Measurements from ENCODE around the gene B4GALNT1.
"Not testable (repeated sequence)": the region's sequence is repeated elsewhere in the genome, so short reads cannot be mapped to it uniquely, and the experiment has no call there.

Gene B4GALNT1

DNA sequence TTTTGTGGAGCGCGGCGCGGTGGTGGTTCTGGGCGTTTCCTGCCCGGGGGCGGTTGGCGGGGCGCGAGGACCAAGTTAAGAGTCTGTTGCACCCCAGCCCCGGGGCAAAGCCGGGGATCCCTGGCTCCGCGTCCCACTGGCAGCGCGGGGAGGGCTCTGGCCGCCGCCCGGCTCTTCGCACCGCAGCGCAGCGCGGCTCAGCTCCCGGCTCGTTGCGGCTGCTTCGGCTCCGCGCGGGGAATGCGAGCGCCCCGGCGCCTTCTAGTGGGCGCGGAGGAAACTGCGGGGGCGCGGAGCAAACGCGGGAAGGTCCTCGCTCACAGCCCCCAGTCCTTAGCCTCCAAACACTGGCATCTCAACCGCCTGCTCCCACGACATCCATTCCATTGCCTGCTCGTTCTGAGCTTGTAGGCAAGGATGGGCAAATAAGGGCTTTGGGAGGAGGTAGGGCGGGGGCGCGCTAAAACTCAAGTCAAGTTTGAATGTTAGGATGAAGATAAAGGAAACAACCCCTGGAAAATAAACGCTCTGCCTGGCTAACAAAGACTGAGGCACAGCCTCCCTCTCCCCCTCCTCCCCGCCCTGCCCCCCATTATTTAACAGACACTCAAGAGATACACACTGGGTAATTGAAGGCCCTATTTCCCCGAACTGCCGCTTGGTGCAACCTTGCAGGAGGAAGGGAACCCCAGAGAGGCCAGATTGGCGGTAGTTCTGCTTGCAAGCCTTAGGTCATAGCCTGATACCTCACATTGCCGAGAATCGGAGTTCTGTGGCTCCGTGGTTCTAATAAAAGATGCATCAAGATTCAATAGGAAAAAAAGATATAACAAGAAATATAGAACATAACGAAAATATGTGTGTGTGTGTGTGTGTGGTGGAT is at the start of gene B4GALNT1:
TSS of gene B4GALNT1 (minus strand) at position 244 of the 883 bp plus-strand sequence. CDS start 1,069 bp downstream, outside the sequence.
- DNase-seq (ENCODE audit: low read depth in 1 of 2, low spot score in 1 of 2), result peak; percentile 37 to 57

DNA sequence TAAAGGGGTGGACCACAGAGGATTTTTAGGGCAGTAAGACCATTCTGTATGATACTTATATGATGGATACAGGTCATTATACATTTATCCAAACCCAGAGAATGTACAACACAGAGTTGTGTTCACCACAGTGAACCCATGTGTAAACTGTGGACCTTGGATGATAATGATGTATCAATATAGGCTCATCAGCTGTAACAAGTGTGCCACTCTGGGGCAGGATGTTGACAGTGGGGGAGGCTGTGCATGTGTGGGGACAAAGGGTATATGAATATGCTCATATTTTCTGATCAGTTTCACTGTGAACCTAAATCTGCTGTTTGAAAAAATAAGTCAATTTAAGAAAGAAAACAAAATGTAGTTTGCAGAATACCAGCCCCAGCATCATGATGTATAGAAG is 46.7 kb upstream of the B4GALNT1 start:
- no peak for DNase-seq (ENCODE audit: low read depth in 1 of 2, low spot score in 1 of 2)

- DNase-seq (ENCODE audit: low read depth in 1 of 2, low spot score in 1 of 2), result not testable (repeated sequence)
Measured at GRCh38 chr12:57677947-57678346, 44.9 kb upstream of the B4GALNT1 start.

GRCh38 chr12:57674691-57675090 is 41.7 kb upstream of the B4GALNT1 start:
- no peak for DNase-seq (ENCODE audit: low read depth in 1 of 2, low spot score in 1 of 2)

DNA sequence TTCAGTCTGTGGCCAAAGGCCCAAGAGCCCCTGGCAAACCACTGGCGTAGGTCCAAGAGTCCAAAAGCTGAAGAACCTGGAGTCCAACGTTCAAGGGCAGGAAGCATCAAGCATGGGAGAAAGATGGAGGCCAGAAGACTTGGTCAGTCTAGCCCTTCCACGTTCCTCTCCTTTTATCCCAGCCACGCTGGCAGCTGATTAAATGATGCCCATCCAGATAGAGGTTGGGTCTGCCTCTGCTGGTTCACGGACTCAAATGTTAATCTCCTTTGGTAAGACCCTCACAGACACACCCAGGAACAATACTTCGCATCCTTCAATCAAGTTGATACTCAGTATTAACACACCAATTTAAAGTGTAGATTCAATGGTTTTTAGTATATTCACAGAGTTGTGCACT is 39.8 kb upstream of the B4GALNT1 start:
- no peak for DNase-seq (ENCODE audit: low read depth in 1 of 2, low spot score in 1 of 2)

DNA sequence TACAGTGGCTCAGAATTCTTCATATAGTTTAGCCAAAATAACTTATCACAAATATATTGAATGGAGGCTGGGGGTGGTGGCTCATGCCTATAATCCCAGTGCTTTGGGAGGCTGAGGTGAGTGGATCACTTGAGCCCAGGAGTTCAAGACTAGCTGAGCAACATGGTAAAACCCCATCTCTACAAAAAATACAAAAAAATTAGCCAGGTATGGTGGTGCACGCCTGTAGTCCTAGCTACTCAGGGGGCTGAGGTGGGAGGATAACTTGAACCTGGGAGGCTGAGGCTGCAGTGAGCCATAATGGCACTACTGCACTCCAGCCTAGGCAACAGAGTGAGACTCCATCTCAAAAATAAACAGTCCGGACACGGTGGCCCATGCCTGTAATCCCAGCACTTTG is 38.8 kb upstream of the B4GALNT1 start:
- DNase-seq (ENCODE audit: low read depth in 1 of 2, low spot score in 1 of 2), result not testable (repeated sequence)

DNA sequence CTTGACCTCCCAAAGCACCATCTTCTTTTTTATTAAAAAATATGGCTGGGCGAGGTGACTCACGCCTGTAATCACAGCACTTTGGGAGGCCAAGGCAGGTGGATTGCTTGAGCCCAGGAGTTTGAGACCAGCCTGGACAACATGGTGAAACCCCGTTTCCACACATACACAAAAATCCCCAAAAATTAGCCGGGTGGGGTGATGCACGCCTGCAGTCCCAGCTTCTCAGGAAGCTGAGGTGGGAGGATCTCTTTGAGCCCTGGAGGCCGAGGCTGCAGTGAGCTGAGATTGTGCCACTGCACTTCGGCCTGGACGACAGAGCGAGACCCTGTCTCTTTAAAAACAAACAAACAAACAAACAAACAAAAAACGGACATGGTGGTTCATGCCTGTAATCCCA is 36.7 kb upstream of the B4GALNT1 start:
- not testable (repeated sequence) for DNase-seq (ENCODE audit: low read depth in 1 of 2, low spot score in 1 of 2)

DNA sequence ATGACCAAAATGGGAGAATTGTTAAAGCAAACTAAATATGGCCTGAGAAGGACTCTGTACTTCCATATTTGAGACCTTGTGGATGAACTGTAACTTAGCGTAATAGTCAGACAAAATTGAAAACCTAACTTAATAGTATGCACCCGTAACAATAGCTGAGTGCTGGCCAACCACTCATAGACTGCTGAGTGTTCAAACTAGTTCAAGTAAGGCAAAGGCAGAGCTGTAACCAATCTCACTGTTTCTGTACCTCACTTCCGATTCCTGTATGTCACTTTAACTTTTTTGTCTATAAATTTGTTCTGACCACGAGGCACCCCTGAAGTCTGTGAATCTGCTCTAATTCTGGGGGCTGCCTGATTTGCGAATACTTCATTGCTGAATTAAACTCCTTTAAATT is 33.9 kb upstream of the B4GALNT1 start:
- DNase-seq (ENCODE audit: low read depth in 1 of 2, low spot score in 1 of 2), result no peak

DNA sequence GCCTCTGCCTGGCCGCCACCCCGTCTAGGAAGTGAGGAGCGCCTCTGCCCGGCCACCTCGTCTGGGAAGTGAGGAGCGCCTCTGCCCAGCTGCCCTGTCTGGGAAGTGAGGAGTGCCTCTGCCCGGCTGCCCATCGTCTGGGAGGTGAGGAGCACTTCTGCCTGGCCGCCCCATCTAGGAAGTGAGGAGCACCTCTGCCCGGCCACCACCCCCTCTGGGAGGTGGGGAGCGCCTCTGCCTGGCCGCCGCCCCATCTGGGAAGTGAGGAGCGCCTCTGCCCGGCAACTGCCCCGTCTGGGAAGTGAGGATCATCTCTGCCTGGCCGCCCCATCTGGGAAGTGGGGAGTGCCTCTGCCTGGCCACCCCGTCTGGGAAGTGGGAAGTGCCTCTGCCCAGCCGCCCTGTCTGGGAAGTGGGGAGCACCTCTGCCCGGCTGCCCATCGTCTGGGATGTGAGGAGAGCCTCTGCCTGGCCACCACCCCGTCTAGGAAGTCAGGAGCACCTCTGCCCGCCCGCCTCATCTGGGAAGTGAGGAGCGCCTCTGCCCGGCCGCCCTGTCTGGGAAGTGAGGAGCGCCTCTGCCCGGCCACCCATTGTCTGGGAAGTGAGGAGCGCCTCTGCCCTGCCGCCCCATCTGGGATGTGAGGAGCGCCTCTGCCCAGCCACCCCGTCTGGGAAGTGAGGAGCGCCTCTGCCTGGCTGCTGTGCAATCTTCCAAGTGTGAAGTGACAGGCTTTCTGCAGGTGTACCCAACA is 32.2 kb upstream of the B4GALNT1 start:
- DNase-seq (ENCODE audit: low read depth in 1 of 2, low spot score in 1 of 2), result not testable (repeated sequence)

DNA sequence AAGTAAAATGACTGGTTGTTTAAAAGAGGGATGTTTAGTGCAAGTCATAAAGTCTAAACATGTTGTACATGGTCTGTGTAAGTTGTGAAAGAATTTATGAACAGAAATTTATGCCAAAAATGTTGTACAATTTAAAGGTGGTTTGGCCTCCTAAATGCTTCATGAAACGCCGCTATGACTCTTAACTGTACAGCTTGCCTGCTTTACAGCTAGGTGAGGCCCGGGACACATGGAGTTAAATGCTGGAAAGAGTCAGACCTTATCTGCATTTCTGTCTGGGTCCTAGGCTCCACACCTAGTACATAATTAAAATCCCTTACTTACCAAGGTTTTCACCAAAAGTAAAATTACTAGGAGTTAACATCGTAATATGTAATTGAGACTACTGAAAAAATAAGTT is 28.4 kb upstream of the B4GALNT1 start:
- DNase-seq (ENCODE audit: low read depth in 1 of 2, low spot score in 1 of 2), result no peak

DNA sequence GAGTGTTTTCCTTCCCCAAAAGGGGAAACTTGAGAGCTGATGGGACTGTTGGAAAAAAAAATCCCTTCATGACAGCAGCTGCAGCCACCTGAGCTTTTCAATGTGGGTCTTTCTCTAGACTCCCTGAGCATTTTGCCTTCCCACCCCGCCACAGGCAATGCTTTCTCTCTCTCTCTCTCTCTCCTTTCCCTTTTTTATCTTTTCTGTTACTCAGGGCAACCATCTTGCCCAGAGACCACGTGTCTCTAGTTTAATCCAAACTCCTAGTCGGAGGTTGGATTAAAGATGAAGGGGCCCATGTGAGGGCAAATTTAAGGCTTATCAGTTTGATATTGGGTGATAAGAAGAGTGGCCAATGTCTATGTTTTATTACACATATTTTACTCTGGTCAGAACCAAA is 25.9 kb upstream of the B4GALNT1 start:
- DNase-seq (ENCODE audit: low read depth in 1 of 2, low spot score in 1 of 2), result no peak

DNA sequence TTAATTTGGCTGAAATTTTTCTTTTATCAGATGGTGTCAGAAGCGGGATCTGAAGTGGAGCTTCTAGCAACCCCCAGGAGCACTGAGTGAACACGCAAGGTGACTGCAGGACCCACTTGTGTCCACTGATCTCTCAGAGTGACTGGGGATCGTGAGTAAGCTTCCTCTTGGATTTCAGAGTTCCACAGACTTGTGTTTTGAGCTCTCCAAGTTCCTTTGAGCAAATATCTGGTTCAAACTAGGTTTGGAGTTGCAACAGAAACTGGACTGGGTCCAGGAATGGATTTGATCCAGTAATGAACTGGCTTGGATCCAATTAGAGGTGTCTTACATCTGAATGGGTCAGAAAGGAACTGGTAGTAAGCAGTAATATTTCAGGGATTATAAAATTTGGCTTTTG is 24.7 kb upstream of the B4GALNT1 start:
- DNase-seq (ENCODE audit: low read depth in 1 of 2, low spot score in 1 of 2), result no peak

GRCh38 chr12:57656408-57656807 is 23.4 kb upstream of the B4GALNT1 start:
- DNase-seq (ENCODE audit: low read depth in 1 of 2, low spot score in 1 of 2), result not testable (repeated sequence)

DNA sequence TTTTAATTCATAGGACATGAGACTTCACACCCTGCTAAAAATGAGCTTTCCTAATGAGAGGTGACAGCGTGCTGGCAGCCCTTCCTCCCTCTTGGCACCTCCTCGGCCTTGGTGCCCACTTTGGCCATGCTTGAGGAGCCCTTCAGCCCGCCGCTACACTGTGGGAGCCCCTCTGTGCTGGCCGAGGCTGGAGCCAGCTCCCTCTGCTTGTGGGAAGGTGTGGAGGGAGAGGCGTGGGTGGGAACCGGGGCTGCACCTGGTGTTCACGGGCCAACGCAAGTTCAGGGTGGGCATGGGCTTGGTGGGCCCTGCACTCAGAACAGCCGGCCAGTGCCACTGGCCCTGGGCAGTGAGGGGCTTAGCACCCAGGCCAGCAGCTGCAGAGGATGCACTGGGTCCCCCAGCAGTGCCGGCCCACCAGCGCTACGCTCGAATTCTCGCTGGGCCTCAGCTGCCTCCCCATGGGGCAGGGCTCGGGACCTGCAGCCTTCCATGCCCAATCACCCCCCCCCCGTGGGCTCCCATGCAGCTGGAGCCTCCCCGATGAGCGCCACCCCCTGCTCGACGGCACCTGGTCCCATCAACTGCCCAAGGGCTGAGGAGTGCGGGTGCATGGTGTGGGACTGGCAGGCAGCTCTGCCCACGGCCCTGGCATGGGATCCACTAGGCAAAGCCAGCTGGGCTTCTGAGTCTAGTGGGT is 22.7 kb upstream of the B4GALNT1 start:
- no peak for DNase-seq (ENCODE audit: low read depth in 1 of 2, low spot score in 1 of 2)

GRCh38 chr12:57654042-57654441 is 21.0 kb upstream of the B4GALNT1 start:
- no peak for DNase-seq (ENCODE audit: low read depth in 1 of 2, low spot score in 1 of 2)

DNA sequence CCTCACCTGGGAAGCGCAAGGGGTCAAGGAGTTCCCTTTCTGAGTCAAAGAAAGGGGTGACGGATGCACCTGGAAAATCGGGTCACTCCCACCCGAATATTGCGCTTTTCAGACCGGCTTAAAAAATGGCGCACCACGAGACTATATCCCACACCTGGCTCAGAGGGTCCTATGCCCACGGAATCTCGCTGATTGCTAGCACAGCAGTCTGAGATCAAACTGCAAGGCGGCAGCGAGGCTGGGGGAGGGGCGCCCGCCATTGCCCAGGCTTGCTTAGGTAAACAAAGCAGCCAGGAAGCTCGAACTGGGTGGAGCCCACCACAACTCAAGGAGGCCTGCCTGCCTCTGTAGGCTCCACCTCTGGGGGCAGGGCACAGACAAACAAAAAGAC is 13.7 kb upstream of the B4GALNT1 start:
- not testable (repeated sequence) for DNase-seq (ENCODE audit: low read depth in 1 of 2, low spot score in 1 of 2)

DNA sequence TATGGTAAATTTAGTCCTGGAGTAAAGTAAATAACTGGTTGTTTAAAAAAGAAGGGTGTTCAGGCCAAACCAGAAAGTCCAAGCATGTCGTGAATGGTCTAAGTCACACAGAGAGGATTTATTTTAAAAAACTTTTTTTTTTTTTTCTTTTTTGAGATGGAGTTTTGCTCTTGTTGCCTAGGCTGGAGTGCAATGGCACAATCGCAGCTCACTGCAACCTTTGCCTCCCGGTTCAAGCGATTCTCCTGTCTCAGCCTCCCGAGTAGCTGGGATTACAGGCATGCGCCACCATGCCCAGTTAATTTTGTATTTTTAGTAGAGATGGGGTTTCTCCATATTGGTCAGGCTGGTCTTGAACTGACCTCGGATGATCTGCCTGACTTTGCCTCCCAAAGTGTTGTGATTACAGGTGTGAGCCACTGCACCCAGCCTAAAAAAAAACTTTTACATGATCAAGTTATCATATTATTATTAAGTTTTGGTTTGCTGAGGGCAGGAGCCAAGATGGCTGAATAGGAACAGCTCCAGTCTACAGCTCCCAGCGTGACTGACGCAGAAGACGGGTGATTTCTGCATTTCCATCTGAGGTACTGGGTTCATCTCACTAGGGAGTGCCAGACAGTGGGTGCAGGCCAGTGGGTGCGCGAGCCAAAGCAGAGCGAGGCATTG is 13.1 kb upstream of the B4GALNT1 start:
- DNase-seq (ENCODE audit: low read depth in 1 of 2, low spot score in 1 of 2), result not testable (repeated sequence)

GRCh38 chr12:57641699-57642442 is 8.9 kb upstream of the B4GALNT1 start:
- DNase-seq (ENCODE audit: low read depth in 1 of 2, low spot score in 1 of 2), result no peak

GRCh38 chr12:57640175-57641042 is 7.4 kb upstream of the B4GALNT1 start:
- DNase-seq (ENCODE audit: low read depth in 1 of 2, low spot score in 1 of 2), result no peak
